GM12892 (cell line): Measurements from ENCODE around the gene MOB3B.

Experiments used
- POLR2A ChIP-seq: IDR thresholded peaks from 2 replicates; pipeline ENCODE4 v1.6.1; 2011; ENCODE audit warnings: low read depth, low read length, control low read depth
- TAF1 ChIP-seq: IDR thresholded peaks from 2 replicates; pipeline ENCODE4 v1.6.1; 2011; ENCODE audit warnings: low read depth, mild to moderate bottlenecking, control low read depth, low read length, borderline replicate concordance

DNA sequence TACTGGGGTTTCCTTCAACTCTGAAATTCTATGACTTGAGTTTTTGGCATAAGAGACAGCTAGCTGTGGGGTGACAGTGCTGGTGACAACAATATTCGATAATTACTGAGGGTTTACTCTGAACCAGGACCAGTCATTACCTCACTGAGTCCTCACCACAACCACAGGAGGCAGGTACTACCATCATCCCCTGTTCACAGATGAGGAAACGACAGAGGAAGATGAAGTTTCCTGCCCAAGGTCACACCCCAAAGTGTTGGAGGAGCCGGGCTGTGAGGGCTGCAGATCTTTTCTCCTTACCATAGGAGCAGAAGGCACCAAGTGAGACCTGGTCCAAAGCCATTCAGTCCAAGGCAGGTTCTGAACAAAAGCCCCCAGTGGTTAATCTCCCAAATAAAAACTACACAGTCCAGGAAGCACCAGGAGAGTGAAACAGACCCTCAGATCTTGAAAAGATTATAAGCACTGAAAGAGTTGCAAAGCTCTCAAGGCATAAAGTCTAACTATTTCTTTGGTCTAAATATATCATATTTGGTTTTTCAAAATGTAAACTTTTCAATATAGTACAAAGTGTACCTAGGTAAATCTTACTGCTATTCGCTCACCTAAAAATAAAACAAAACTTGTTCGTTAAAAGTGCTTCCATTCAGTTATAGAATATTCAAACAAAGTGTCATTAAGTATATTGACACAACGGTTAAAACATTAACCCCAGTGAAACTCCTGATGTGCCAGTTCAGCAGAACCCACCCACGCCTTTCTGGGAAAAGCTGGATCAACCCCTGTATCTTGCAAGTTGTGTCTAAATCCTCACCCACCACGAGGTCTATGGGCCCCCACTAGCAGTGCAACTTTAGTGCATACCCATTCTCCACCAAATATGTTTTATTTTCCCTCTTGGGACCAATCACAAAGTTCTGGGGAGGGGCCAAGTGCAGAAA, 150.0 kb downstream of the MOB3B start:
- TF ChIP-seq TAF1 (no peak), POLR2A (no peak)
